ENCODE results near the gene SARM1. TPM values are rescaled to one million over a fixed set of nuclear protein-coding genes. Genes with fewer than 3 reads are reported as not detected.

Gene SARM1
- total RNA-seq, 2 donors from 2014 or later = 24.4 to 26.1 TPM

DNA sequence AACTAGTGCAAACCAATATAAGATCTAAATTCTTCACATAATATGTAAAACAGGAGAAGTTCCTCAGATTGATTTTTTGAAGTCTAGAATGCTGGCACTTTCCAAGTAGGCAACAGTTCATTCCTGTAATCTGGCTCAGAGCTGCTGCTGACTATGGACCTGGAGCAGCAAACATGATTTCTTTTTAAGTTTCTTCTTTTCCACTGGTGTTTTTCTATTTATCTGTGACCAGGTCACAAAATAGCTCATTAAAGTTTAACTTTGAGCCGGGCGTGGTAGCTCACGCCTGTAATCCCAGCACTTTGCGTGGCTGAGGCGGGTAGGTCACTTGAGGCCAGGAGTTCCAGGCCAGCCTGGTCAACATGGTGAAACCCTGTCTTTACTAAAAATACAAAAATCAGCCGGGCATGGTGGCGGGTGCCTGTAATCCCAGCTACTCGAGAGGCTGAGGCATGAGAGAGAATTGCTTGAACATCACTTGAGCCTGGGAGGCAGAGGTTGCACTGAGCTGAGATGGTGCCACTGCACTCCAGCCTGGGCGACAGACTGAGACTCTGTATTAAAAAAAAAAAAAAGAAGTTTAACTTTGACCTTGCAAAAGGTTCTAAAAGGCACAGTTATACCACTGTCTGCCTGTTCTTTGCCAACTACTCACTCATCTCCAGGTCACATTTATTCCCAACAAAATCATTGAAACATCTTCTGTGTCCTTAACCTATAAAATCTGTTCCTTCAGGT, 72.6 kb downstream of the SARM1 start:
- DNase-seq = no peak
- H3K27me3 Mint-ChIP-seq = peaks cover 21% of the 10 kb centered on the region
- no peak overlapping the region for H3K27ac Mint-ChIP-seq
- H3K36me3 Mint-ChIP-seq (ENCODE audit: low read depth) = no peaks in the 10 kb centered on the region
- H3K9me3 ChIP-seq (ENCODE audit: control insufficient read depth, low read length, poor library complexity, severe bottlenecking) = no peaks in the 10 kb centered on the region
- no peak for ATAC-seq
- no peaks in the 10 kb centered on the region for H3K4me1 Mint-ChIP-seq
- H3K4me3 Mint-ChIP-seq = no peak overlapping the region

DNA sequence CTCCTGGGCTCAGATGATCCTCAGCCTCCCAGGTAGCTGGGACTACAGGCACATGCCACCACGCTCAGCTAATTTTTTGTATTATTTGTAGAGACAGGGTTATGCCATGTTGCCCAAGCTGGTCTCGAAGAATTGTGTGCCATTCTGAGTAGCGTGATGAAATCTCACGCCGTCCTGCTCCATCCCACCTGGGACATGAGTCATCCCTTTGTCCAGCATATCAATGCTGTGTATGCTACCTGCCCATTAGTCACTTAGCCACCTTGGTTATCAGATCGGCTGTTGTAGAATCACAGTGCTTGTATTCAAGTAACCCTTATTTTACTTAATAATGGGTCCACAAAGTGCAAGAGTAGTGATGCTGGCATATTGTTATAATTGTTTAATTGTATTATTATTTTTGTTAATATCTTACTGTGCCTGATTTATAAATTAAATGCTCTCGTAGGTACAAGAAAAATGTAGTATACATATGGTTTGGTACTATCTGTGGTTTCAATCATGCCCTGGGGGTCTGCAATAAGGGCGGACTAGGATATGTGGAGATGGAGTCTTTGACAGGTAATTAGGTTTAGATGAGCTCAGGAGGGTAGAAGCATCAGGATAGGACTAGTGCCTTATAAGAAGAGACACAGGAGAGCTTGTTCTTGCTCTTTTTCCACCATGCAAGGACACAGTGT, 75.4 kb downstream of the SARM1 start:
- Mint-ChIP-seq H3K4me3 (no peak overlapping the region), H3K4me1 (no peaks in the 10 kb centered on the region), H3K27ac (no peak overlapping the region), H3K27me3 (peaks cover 11% of the 10 kb centered on the region), H3K36me3 (ENCODE audit: low read depth) (no peaks in the 10 kb centered on the region)
- ATAC-seq (no peak), DNase-seq (no peak)
- H3K9me3 ChIP-seq (ENCODE audit: control insufficient read depth, low read length, poor library complexity, severe bottlenecking) = no peaks in the 10 kb centered on the region

- H3K27ac Mint-ChIP-seq = no peak overlapping the region
- H3K9me3 ChIP-seq (ENCODE audit: control insufficient read depth, low read length, poor library complexity, severe bottlenecking) = no peaks in the 10 kb centered on the region
- DNase-seq = no peak
- H3K36me3 Mint-ChIP-seq (ENCODE audit: low read depth) = no peaks in the 10 kb centered on the region
- no peaks in the 10 kb centered on the region for H3K4me1 Mint-ChIP-seq
- no peak overlapping the region for H3K4me3 Mint-ChIP-seq
- H3K27me3 Mint-ChIP-seq = peaks cover 7% of the 10 kb centered on the region
- ATAC-seq = no peak
These were observed 75.9 kb downstream of the SARM1 start for GRCh38 chr17:28447396-28447760.

DNA sequence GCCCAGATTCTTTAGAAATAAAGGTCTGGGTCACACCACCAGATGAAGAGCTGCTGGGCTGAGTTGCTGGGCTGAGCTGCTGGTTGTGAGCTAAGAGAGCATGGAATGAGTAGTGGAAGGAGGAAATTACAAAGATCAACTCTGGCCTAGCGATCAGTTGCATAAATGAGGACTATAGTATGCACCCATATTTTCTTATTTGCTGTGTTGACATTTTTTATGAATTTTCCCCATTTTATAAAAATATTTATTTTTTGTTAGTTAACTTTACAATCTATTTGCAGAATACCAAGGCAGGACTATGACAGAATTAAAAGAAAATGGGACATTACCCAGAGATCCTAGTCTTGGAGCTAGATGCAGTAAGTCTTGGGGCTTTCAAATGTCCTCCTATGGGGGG, 78.4 kb downstream of the SARM1 start:
- Mint-ChIP-seq H3K27me3 (peaks cover 13% of the 10 kb centered on the region), H3K4me1 (no peaks in the 10 kb centered on the region)

More for the DNA sequence above, 78.4 kb downstream of the SARM1 start:
- H3K36me3 Mint-ChIP-seq (ENCODE audit: low read depth) = no peaks in the 10 kb centered on the region
- no peak for ATAC-seq
- no peak overlapping the region for H3K4me3 Mint-ChIP-seq
- DNase-seq = no peak
- H3K9me3 ChIP-seq (ENCODE audit: control insufficient read depth, low read length, poor library complexity, severe bottlenecking) = no peaks in the 10 kb centered on the region
- no peak overlapping the region for H3K27ac Mint-ChIP-seq

Other genes with a start within 250 kb of the SARM1 start
- gene TMEM97, start 52.5 kb upstream of the SARM1 start, total RNA-seq = 1 to 10 TPM; 2.1 to 4.0 TPM
- 10 to 100 TPM; 60.6 to 64.6 TPM for gene IFT20, start 36.2 kb upstream of the SARM1 start, total RNA-seq
- 10 to 100 TPM in 1 of 2 donors, 1 to 10 TPM in 1; 8.8 to 14.0 TPM for gene TNFAIP1, start 35.9 kb upstream of the SARM1 start, total RNA-seq
- 10 to 100 TPM; 24.6 to 30.7 TPM for gene POLDIP2, start 14.2 kb upstream of the SARM1 start, total RNA-seq
- not detected for gene SEBOX, start 6.5 kb upstream of the SARM1 start, total RNA-seq
- gene VTN, start 1.4 kb upstream of the SARM1 start, total RNA-seq = under 1 TPM in 1 of 2 donors, not detected in 1; 0.90 TPM
- under 1 TPM; 0.50 to 0.99 TPM for gene SLC46A1, start 34.5 kb downstream of the SARM1 start, total RNA-seq
- gene SLC13A2, start 102.0 kb downstream of the SARM1 start, total RNA-seq = not detected
- gene FOXN1, start 134.7 kb downstream of the SARM1 start, total RNA-seq = not detected
- 10 to 100 TPM; 87.2 to 91.9 TPM for gene UNC119, start 180.9 kb downstream of the SARM1 start, total RNA-seq
- gene PIGS, start 199.8 kb downstream of the SARM1 start, total RNA-seq = 10 to 100 TPM; 44.5 to 50.9 TPM
- gene ALDOC, start 205.2 kb downstream of the SARM1 start, total RNA-seq = 10 to 100 TPM; 16.7 to 24.5 TPM
- gene SPAG5, start 227.3 kb downstream of the SARM1 start, total RNA-seq = 10 to 100 TPM; 19.2 to 31.5 TPM
- gene RSKR, start 242.5 kb downstream of the SARM1 start, total RNA-seq = 1 to 10 TPM; 8.1 to 8.8 TPM